Dedifferentiated amniotic fluid mesenchymal stem cell (primary cell): ENCODE data around the gene C6orf132.

Experiments used
- DNase-seq: peaks from one replicate; pipeline ENCODE4 v3.0.0-alpha.2; 2016; ENCODE audit errors: extremely low spot score

Gene C6orf132

GRCh38 chr6:42136508-42137193 lies 5.8 kb downstream of the C6orf132 start:
- DNase-seq: peak; percentile 31

GRCh38 chr6:42135722-42136121 lies 6.7 kb downstream of the C6orf132 start:
- no peak for DNase-seq

- DNase-seq: no peak
Measured at GRCh38 chr6:42135161-42135560, 7.3 kb downstream of the C6orf132 start.

GRCh38 chr6:42133926-42134325 lies 8.5 kb downstream of the C6orf132 start:
- DNase-seq: no peak

GRCh38 chr6:42131531-42131930 lies 10.9 kb downstream of the C6orf132 start:
- no peak for DNase-seq

- no peak for DNase-seq
Measured at GRCh38 chr6:42129360-42129676, 13.1 kb downstream of the C6orf132 start.

GRCh38 chr6:42128460-42129359 lies 13.7 kb downstream of the C6orf132 start:
- DNase-seq: no peak

GRCh38 chr6:42125663-42126062 lies 16.8 kb downstream of the C6orf132 start:
- DNase-seq: no peak

- DNase-seq: no peak
Measured at GRCh38 chr6:42125231-42125630, 17.2 kb downstream of the C6orf132 start.

- no peak for DNase-seq
Measured at GRCh38 chr6:42124223-42124836, 18.1 kb downstream of the C6orf132 start.

GRCh38 chr6:42123379-42124103 lies 18.9 kb downstream of the C6orf132 start:
- no peak for DNase-seq

- peak; percentile 47 for DNase-seq
Measured at GRCh38 chr6:42120895-42121865, 21.2 kb downstream of the C6orf132 start.

- DNase-seq: peak; percentile 51
Measured at GRCh38 chr6:42118162-42119001, 24.0 kb downstream of the C6orf132 start.

- no peak for DNase-seq
Measured at GRCh38 chr6:42117843-42118161, 24.6 kb downstream of the C6orf132 start.

GRCh38 chr6:42113936-42114636 lies 28.3 kb downstream of the C6orf132 start:
- no peak for DNase-seq

- DNase-seq: no peak
Measured at GRCh38 chr6:42112351-42112750, 30.1 kb downstream of the C6orf132 start.

GRCh38 chr6:42110683-42111082 lies 31.7 kb downstream of the C6orf132 start:
- DNase-seq: no peak

- DNase-seq: no peak
Measured at GRCh38 chr6:42108071-42108470, 34.3 kb downstream of the C6orf132 start.
